Liver (tissue), 9 donors: ENCODE data around the gene IGDCC3. TPM values are rescaled to one million over a fixed set of nuclear protein-coding genes. Genes with fewer than 3 reads are reported as not detected.

Source experiments
- DNase-seq: peaks from one replicate; pipeline ENCODE4 v3.0.0-alpha.2; 2017; ENCODE audit warnings: low spot score
- H3K27ac ChIP-seq, 2 donors: one replicate each; pipeline ENCODE4 v1.7.0; 2013; ENCODE audit warnings: inconsistent platforms in 2 of 2, low read length in 2 of 2, control low read depth in 1 of 2, low read depth in 1 of 2, mild to moderate bottlenecking in 1 of 2
- H3K27me3 ChIP-seq, 4 donors: one replicate each; pipeline versions ENCODE4 v1.6.1 to v1.7.0; 2013; ENCODE audit warnings: low read length in 3 of 4, inconsistent platforms in 1 of 4, mild to moderate bottlenecking in 1 of 4, moderate library complexity in 1 of 4; ENCODE audit not compliant: control insufficient read depth in 4 of 4, insufficient read depth in 4 of 4
- H3K36me3 ChIP-seq, 4 donors: one replicate each; pipeline versions ENCODE4 v1.6.1 to v1.7.0; 2013; ENCODE audit warnings: low read length in 3 of 4, mild to moderate bottlenecking in 3 of 4, low read depth in 1 of 4, moderate library complexity in 1 of 4; ENCODE audit not compliant: control insufficient read depth in 4 of 4, insufficient read depth in 3 of 4
- H3K4me1 ChIP-seq, 4 donors: one replicate each; pipeline versions ENCODE4 v1.6.1 to v1.7.0; 2013; ENCODE audit warnings: low read length in 3 of 4, mild to moderate bottlenecking in 3 of 4, moderate library complexity in 1 of 4; ENCODE audit not compliant: control insufficient read depth in 4 of 4, insufficient read depth in 4 of 4
- H3K4me3 ChIP-seq, 3 donors: one replicate each; pipeline versions ENCODE4 v1.6.1 to v1.7.0; 2013; ENCODE audit warnings: low read length in 3 of 3, control low read depth in 1 of 3, low read depth in 1 of 3, mild to moderate bottlenecking in 1 of 3
- H3K9ac ChIP-seq, 2 donors: one replicate each; pipeline ENCODE4 v1.7.0; 2013; ENCODE audit warnings: low read length in 2 of 2, mild to moderate bottlenecking in 2 of 2, moderate library complexity in 2 of 2, control low read depth in 1 of 2, low read depth in 1 of 2
- H3K9me3 ChIP-seq, 4 donors: one replicate each; pipeline versions ENCODE4 v1.6.1 to v1.7.0; 2013; ENCODE audit warnings: low read length in 3 of 4; ENCODE audit not compliant: control insufficient read depth in 4 of 4
- ATF3 ChIP-seq: IDR thresholded peaks from 2 replicates; pipeline ENCODE4 v1.6.1; 2016; ENCODE audit warnings: antibody characterized with exemption
- CTCF ChIP-seq: fragments of 150-350 bp; IDR thresholded peaks from 2 replicates; pipeline ENCODE4 v1.5.1; 2017; ENCODE audit warnings: improper control_type of control experiment, low read depth, low read length; ENCODE audit not compliant: missing input control
- EGR1 ChIP-seq, 2 donors: IDR thresholded peaks; 2 replicates each; pipeline ENCODE4 v1.6.1; 2016 to 2018; ENCODE audit warnings: antibody characterized with exemption in 2 of 2, low read depth in 2 of 2
- FOXA1 ChIP-seq: IDR thresholded peaks from 2 replicates; pipeline ENCODE4 v1.6.1; 2016; ENCODE audit warnings: antibody characterized with exemption
- FOXA2 ChIP-seq: IDR thresholded peaks from 2 replicates; pipeline ENCODE4 v1.6.1; 2016; ENCODE audit warnings: antibody characterized with exemption
- GABPA ChIP-seq, 2 donors: IDR thresholded peaks in 1 of 2; conservative IDR thresholded peaks in 1 of 2; 2 replicates each; pipeline ENCODE4 v1.6.1; 2016; ENCODE audit warnings: antibody characterized with exemption in 2 of 2, mild to moderate bottlenecking in 1 of 2, moderate library complexity in 1 of 2
- HNF4A ChIP-seq, 2 donors: conservative IDR thresholded peaks; 2 replicates each; pipeline ENCODE4 v1.6.1; 2016; ENCODE audit warnings: antibody characterized with exemption in 2 of 2, mild to moderate bottlenecking in 2 of 2
- HNF4G ChIP-seq: IDR thresholded peaks from 2 replicates; pipeline ENCODE4 v1.6.1; 2016; ENCODE audit warnings: antibody characterized with exemption
- JUND ChIP-seq, 2 donors: IDR thresholded peaks; 2 replicates each; pipeline ENCODE4 v1.6.1; 2016; ENCODE audit warnings: antibody characterized with exemption in 2 of 2
- MAX ChIP-seq: IDR thresholded peaks from 2 replicates; pipeline ENCODE4 v1.6.1; 2016; ENCODE audit warnings: antibody characterized with exemption
- RAD21 ChIP-seq, 2 donors: IDR thresholded peaks; 2 replicates each; pipeline ENCODE4 v1.6.1; 2016; ENCODE audit warnings: antibody characterized with exemption in 2 of 2, mild to moderate bottlenecking in 2 of 2
- REST ChIP-seq: IDR thresholded peaks from 2 replicates; pipeline ENCODE4 v1.6.1; 2016; ENCODE audit warnings: antibody characterized with exemption, mild to moderate bottlenecking
- RXRA ChIP-seq, 2 donors: IDR thresholded peaks; 2 replicates each; pipeline ENCODE4 v1.6.1; 2017 to 2018; ENCODE audit warnings: antibody characterized with exemption in 2 of 2, mild to moderate bottlenecking in 1 of 2
- SP1 ChIP-seq: IDR thresholded peaks from 2 replicates; pipeline ENCODE4 v1.6.1; 2018; ENCODE audit warnings: antibody characterized with exemption, mild to moderate bottlenecking
- TAF1 ChIP-seq: conservative IDR thresholded peaks from 2 replicates; pipeline ENCODE4 v1.6.1; 2016; ENCODE audit warnings: antibody characterized with exemption, mild to moderate bottlenecking
- YY1 ChIP-seq: IDR thresholded peaks from 2 replicates; pipeline ENCODE4 v1.6.1; 2016; ENCODE audit warnings: antibody characterized with exemption, mild to moderate bottlenecking
- ZBTB33 ChIP-seq: IDR thresholded peaks from 2 replicates; pipeline ENCODE4 v1.6.1; 2016; ENCODE audit warnings: antibody characterized with exemption
- WGBS: extraction: QIAGEN DNeasy Blood & Tissue Kit; methylation state at CpG from one replicate; pipeline ENCODE4 v1.1.7; 2013; 5-methylcytosine and 5-hydroxymethylcytosine counted together
- polyA plus RNA-seq, 2 donors: library from polyadenylated mRNA; stranded (reverse) in 1 of 2; unstranded in 1 of 2; fragments of 200-250 nt in 1 of 2; fragments of >200 nt in 1 of 2; fragmentation: Nextera tagmentation in 1 of 2; extraction: Ambion mirVana in 1 of 2; gene quantifications; one replicate each; pipeline versions ENCODE4 v1.2.1 to v1.2.3, GENCODE V29; 2013 to 2015
- total RNA-seq, 2 donors: library from RNA; depleted of rRNA; stranded (reverse); fragments of >200 nt; gene quantifications; one replicate each; pipeline ENCODE4 v1.2.3, GENCODE V29; 2014
- donor health status: healthy.
- donor health status: healthy.
- donor health status: healthy.
- donor health status: healthy.
- donor health status: healthy.

The IGDCC3 gene
- total and polyA plus RNA-seq, 4 donors, result 1.5 TPM; not detected in 3

GRCh38 chr15:65389226-65389625, 11.4 kb upstream of the IGDCC3 start:
- DNase-seq, result no peak
- peaks cover 0 to 11% (median 6%) of the 10 kb centered on the region in 4 donors for H3K4me1 ChIP-seq
- no peak overlapping the region for H3K4me3 ChIP-seq
- H3K36me3 ChIP-seq, result no peaks in the 10 kb centered on the region
- no peaks in the 10 kb centered on the region for H3K9me3 ChIP-seq
- 84% methylated on average over 10 of the region's 10 CpGs for WGBS
- no peak overlapping the region for H3K9ac ChIP-seq
- H3K27ac ChIP-seq, result no peak overlapping the region
- TF ChIP-seq JUND (IDR thresholded peaks at IDR 0.05), result no peak
- TF ChIP-seq GABPA (IDR thresholded peaks at IDR 0.05 in 1 of 2, conservative IDR thresholded peaks at IDR 0.05 in 1 of 2), result no peak
- TF ChIP-seq ZBTB33, result no peak
- no peak for TF ChIP-seq SP1
- no peak for TF ChIP-seq EGR1 (IDR thresholded peaks at IDR 0.05; ENCODE audit: low read depth in 2 of 2)
- no peak for TF ChIP-seq RAD21 (IDR thresholded peaks at IDR 0.05)
- no peak for TF ChIP-seq RXRA (IDR thresholded peaks at IDR 0.05)
- no peak for TF ChIP-seq HNF4G
- no peak for TF ChIP-seq CTCF
- no peak for TF ChIP-seq HNF4A (conservative IDR thresholded peaks at IDR 0.05)
- no peak for TF ChIP-seq ATF3
- TF ChIP-seq FOXA1, result no peak
- TF ChIP-seq REST, result no peak
- TF ChIP-seq FOXA2, result no peak
- no peak for TF ChIP-seq MAX
- TF ChIP-seq TAF1, result no peak
- TF ChIP-seq YY1, result no peak
- H3K27me3 ChIP-seq, result peaks cover 0 to 2% (median 0%) of the 10 kb centered on the region in 4 donors
